Activated CD4-positive, CD25-positive, alpha-beta regulatory T cell treated with anti-CD3 and anti-CD28 coated beads, Interleukin-2, amount 50 U/mL, for 24 hours (primary cell): ENCODE measurements around the gene ERBIN.
"Not testable (repeated sequence)": the region's sequence is repeated elsewhere in the genome, so short reads cannot be mapped to it uniquely, and the experiment has no call there.

Experiments
- ATAC-seq, 2 donors: fragments of 150-1000 bp; cut with Tn5 transposase; one replicate each; pipeline ENCODE4 v1.10.0; 2021; ENCODE audit warnings: mild to moderate bottlenecking in 1 of 2, moderate library complexity in 1 of 2

Gene ERBIN, protein sequence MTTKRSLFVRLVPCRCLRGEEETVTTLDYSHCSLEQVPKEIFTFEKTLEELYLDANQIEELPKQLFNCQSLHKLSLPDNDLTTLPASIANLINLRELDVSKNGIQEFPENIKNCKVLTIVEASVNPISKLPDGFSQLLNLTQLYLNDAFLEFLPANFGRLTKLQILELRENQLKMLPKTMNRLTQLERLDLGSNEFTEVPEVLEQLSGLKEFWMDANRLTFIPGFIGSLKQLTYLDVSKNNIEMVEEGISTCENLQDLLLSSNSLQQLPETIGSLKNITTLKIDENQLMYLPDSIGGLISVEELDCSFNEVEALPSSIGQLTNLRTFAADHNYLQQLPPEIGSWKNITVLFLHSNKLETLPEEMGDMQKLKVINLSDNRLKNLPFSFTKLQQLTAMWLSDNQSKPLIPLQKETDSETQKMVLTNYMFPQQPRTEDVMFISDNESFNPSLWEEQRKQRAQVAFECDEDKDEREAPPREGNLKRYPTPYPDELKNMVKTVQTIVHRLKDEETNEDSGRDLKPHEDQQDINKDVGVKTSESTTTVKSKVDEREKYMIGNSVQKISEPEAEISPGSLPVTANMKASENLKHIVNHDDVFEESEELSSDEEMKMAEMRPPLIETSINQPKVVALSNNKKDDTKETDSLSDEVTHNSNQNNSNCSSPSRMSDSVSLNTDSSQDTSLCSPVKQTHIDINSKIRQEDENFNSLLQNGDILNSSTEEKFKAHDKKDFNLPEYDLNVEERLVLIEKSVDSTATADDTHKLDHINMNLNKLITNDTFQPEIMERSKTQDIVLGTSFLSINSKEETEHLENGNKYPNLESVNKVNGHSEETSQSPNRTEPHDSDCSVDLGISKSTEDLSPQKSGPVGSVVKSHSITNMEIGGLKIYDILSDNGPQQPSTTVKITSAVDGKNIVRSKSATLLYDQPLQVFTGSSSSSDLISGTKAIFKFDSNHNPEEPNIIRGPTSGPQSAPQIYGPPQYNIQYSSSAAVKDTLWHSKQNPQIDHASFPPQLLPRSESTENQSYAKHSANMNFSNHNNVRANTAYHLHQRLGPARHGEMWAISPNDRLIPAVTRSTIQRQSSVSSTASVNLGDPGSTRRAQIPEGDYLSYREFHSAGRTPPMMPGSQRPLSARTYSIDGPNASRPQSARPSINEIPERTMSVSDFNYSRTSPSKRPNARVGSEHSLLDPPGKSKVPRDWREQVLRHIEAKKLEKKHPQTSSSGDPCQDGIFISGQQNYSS (N-terminal part only)

DNA sequence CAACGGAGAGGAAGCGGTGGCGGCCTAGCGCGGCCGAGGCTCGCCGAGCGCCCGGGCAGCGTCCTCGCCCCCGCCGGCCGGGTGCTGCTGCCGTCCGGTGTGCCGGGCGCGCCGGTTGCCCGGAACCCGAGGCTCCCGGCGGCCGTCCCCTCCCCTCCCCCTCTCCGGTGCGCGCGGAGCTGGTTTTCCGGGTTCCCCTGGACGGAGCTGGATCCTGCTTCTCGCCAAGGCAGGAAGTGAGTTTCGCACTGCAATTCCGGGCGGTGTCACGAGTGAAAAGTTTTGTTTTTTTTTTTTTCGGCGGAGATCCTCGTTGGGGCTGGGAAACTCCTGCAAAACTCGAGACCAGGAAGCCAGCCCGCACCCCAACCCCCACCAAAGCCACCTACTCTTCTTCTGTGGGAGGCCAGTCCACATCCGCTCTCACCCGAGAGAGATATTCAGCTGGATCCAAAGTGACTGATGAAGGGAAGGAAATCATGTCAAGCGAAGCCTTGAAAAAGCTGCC, at the start of gene ERBIN:
ERBIN (plus strand) TSS at position 300 of the 508 bp plus-strand sequence. CDS start 66,144 bp downstream, outside the sequence.
- peak; percentile 15 to 19 for ATAC-seq

DNA sequence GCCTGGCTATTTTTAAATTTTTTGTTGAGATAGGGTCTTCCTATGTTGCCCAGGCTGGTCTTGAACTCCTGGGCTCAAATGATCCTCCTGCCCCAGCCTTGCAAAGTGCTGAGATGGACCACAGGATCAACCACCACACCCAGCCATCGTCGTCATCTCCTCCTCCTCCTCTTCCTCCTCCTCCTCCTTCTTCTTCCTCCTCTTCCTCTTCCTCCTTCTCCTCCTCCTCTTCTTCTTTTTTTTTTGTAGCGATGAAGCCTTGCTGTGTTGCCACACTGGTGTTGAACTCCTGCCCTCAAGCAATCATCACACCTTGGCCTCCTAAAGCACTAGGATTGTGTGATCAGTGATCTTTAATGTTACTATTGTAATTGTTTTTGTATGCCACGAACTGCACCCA, 49.4 kb upstream of the ERBIN start:
- ATAC-seq = no peak

DNA sequence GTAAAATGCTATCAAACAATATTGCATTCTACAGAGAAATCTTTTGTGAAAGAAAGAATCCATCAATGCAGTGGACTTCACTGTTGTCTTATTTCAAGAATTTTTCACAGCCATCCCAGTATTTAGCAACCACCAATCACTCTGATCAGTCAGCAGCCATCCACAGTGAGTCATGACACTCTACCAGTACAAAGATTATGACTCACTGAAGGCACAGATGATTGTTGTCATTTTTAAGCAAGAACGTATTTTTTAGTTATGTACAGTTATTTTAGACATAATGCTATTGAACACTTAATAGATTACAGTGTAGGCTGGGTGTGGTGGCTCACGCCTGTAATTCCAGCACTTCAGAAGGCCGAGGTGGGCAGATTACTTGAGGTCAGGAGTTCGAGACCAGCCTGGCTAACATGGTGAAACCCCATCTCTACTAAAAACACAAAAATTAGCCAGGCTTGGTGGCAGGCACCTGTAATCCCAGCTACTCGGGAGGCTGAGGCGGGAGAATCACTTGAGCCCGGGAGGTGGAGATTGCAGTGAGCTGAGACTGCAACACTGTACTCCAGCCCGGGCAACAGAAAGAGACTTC, 46.6 kb upstream of the ERBIN start:
- ATAC-seq = peak; percentile 96 to 99

DNA sequence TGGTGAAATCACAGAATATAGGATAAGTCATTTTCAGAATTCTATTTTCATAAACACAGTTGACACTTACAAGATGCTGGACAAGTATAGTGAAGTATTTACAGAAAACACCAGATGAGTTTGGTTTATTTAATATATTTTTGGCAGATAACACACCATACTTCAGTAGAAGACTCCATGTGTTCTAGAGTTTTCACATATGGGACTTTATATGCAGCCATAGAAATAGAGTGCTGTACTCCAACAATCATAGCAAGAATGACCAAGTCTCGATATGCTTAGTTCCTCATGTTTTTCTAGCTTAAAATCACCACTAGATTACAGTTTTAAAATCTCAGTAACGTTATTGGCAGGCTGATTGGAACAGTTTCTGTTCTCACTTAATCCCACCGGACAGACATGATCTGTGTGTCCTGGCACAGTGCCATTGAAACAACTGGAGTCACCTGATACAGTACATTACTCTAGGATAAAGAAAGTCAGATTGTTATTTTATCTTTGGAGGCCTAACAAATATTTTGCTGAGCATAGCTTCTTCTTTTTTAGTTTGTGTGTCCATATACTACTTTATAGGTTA, 45.8 kb upstream of the ERBIN start:
- ATAC-seq = no peak

DNA sequence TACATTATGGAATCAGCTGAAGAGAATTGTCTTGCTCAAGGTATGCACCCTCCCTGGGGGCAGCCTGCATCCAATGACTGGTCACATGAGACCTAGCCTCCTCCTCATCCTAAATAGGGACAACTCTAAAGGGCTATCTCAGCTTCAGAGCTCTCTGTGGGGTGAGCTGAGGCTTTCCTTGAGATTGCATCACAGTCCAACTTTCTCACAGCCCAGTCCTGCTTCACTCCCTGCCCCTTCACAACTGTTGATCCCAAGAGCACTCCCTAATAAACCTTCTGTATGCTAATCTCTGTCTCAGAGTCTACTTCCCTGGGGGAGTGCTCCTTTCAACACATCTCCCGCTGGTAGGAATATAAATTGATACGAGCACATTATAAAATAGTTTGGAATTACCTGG, 44.1 kb upstream of the ERBIN start:
- no peak for ATAC-seq

DNA sequence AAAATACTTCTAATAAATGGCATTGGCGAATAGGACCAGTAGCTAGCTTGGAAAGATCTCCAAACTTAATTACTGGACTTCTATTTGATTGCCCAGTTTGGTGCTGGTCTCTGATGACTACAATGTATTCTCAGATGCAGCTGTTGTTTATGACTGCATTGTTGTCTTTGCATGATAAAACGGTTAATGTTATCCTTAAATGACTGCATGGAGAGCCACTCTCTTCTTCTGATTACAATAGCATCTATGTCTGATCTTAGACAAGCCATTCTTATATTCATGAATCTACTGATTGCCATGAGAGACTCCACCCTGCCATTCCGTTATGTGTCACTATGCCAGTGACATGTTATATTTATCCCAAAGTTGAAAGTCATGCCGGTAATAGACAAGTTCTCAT, 42.9 kb upstream of the ERBIN start:
- ATAC-seq = no peak

DNA sequence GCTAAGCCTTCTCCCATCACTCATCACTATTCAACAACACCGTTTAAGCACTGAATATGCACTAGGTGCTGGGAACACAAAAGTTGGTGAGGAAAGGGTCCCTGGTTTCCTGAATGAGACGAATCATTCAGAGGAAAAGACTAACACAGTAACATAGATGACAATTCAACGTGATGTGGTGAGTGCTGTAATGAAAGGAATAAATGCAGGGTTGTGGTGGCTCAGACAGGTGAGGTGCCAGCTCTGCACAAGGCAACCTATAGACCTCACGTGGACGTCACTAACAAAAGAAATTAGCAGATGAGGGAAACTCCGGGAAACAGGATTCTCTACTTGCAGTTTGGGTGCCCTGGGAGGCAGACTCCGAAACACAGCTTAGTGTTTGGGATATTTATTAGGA, 40.0 kb upstream of the ERBIN start:
- no peak for ATAC-seq

DNA sequence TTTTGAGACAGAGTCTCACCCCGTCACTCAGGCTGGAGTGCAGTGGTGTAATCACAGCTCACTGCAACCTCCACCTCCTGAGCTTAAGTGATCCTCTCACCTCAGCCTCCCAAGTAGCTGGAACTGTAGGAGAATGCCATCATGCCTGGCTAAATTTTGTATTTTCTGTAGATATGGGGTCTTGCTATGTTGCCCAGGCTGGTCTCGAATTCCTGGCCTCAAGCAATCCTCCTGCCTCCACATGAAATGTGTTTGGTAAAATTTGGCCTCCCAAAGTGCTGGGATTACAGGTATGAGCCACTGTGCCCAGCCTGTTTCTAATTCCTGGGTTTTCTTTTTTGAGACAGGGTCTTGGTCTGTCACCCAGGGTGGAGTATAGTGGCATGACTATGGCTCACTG, 34.4 kb upstream of the ERBIN start:
- not testable (repeated sequence) for ATAC-seq

DNA sequence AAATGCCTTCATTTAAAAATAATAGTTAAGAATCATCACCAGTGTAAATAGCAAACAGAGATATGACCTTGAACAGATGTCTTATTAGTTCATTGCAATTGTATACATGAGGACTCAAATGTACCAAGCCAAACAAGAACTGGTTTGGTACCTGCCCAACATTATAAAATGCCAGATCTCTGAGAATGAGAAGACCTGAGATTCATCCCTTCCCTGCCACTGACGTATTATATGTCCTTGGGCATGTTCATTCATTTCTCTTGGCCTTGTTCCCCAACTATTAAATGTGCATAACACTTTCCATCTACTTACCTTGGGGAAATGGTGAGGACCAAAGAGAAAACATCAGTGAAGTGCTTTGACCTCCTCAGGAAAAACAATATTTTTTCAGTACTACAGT, 33.6 kb upstream of the ERBIN start:
- no peak for ATAC-seq

DNA sequence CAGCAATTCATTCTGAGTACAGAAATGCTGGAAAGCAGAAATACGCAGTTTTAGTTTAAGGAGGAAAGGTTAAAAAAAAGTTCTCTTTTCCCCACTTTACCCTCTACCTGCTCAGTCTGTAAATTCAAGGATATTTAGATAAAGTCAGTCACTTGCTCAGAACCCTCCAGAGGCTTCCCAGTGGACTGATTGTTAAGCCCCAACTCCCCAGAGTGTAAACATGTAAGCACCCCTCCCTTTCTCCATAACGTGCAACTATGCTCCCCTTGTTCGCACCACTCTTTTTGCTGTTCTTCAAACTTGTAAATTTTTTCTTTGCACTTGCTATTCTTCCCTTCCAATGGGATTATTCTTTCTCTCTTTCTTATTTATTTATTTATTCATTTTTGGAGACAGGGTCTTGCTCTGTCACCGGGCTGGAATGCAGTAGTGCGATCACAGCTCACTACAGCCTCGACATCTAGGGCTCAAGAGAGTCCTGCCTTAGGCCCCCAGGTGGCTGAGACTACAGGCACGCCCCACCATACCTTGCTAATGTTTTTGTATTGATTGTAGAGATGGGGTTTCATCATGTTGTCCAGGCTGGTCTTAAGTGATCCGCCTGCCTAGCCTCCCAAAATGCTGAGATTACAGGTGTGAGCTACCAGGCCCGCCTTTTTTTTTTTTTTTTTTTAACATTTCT, 32.5 kb upstream of the ERBIN start:
- ATAC-seq = no peak

DNA sequence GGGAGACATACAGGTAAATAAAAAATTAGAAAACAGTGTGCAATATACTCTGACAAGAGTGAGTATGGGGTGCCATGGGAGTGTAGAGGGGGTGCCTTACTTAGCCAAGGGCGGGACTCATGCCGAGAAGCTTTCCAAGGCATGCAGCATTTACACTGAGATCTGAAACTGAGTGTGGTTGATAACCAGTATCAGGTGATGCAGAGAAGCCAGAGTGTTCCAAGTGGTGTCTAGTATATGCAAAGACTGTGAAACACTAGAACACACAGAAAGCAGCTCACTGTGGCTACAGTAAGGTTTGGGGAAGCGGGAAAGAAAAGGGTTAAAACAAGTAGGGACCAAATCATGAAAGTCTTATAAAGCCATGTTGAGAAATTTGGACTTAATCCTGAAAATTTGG, 30.5 kb upstream of the ERBIN start:
- ATAC-seq = no peak

DNA sequence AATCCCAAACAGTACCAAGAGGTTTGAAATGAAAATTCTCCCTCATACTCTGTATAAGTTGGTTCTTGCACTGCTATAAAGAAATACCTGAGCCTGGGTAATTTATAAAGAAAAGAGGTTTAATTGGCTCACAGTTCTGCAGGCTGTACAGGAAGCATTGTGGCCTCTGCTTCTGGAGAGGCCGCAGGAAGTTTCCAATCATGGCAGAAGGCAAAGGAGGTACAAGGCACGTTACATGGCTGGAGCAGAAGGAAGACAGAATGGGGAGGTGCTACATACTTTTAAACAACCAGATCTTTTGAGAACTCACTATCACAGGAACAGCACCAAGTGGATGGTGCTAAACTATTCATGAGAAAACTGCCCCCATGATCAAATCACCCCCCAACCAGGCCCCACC, 25.6 kb upstream of the ERBIN start:
- no peak for ATAC-seq

DNA sequence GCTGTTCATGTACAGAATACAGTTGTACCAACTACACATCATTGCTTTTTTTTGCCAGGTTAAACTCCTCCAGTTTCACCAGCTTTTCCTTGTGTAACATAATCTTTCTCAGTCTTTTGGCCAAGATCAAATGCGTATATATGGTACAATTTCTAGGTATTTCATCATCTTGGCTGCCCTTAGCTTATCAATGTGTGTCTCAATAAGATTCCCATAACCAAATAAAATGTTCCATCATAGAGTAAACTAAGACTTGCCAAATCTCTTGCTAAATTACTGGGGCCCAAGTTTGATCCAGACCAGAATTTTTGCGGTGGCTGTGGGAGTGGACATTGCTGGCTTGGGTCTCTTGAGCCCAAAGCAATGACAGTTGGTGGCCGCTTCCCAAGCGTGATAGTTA, 24.3 kb upstream of the ERBIN start:
- no peak for ATAC-seq

DNA sequence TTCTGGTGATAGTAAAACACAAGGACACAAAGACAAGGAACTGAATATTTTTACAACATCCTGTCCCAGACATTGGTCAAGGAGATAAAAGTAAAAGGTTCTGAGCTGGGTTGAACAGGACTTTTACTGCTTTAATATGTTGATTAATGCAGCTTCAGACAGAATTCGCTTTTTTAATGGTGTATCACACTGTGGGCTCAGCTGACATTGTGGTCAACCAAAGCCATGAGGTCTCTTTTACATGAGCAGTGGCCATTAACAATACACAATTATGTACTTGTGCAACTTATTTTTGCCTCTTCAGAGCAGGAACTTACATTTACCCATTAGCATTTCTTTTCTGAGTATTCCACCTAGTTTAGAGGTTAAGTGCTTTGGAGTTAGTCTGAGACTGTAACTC, 22.8 kb upstream of the ERBIN start:
- no peak for ATAC-seq

DNA sequence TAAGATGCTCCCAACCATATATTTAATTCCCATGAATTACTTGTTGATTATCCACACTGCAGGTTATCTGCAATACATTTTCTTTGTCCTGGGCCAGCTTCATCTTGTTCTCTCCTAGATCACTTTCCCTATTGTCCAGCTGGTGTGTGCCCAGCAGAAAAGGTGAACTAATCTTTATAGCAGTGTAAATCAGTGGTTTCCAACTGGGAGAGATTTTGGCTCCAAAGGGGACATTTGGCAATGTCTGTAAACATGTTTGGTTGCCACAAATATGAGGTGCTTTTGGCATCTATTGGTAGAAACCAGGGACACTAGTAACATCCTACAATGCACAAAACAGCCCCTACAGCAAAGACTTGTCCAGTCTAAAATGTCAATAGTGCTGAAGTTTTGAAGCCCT, 20.1 kb upstream of the ERBIN start:
- ATAC-seq = no peak

DNA sequence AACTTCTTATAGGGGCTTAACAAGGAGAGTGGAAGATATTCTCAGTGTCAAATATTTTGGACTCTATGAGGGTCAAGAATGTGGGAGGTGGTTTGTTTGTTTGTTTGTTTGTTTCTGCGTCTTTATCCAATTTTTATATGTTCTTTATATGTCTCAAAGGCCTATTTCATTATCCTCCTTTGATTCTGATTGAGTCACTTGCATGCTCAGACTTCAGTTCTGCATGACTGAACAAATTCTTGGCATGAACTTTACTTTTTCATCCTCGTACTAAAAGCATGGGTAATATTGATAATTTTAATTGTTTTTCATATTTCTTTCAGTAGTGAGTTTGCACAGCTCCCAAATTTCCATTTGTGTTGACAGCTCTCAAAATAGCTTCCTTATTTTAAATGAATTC, 19.2 kb upstream of the ERBIN start:
- no peak for ATAC-seq

DNA sequence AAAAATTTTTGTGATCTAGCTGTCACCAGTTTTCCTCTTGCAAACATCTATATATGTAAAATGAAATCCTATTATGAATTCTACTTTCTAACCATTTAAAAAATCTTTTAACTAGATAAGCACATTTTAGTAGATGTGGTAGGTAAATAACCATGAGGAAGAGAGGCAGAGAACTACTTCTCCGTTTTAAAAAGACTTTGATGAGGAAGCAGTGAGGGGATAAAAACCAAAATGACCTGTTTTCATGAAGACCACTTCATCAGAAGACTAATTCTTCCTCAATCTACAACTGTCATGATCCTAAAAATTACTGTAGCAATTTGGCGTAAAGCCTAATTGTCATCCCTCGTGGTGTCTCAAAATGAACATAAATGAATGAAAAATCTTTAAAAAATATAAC, 15.7 kb upstream of the ERBIN start:
- ATAC-seq = no peak

DNA sequence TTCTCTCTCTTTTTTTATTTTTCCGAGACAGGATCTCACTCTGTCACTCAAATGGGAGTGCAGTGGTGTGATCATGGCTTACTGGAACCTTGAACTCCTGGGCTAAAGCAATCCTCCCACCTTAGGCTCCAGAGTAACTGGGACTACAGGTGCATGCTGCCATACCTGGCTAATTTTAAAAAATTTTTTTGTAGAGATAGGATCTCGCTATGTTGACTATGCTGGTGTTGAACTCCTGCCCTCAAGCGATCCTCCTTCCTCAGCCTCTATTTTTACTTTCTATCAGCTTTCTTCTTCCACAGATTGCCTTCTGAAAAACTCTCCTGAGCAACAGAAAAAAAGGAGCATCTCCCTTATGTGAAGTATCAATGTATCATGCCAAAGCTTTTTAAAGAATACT, 14.1 kb upstream of the ERBIN start:
- ATAC-seq = no peak

DNA sequence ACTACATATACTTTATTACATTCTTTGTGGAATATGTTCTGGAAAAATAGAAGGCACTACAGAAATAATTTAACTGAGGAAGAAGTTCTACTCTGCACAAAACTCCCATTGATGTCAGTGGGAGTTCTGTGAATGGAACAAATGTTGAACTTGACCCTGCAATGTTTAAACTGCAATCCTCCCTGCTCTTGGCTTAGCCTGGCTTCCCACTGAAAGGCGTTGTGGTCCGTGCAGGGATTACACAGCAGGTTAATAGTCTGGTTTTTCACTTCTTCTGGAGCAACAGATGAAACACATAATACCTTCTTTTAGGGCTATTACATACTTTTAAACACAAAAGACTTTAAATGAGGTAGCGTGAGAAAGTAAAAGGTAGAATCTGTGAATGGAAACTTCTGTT, 12.9 kb upstream of the ERBIN start:
- no peak for ATAC-seq

DNA sequence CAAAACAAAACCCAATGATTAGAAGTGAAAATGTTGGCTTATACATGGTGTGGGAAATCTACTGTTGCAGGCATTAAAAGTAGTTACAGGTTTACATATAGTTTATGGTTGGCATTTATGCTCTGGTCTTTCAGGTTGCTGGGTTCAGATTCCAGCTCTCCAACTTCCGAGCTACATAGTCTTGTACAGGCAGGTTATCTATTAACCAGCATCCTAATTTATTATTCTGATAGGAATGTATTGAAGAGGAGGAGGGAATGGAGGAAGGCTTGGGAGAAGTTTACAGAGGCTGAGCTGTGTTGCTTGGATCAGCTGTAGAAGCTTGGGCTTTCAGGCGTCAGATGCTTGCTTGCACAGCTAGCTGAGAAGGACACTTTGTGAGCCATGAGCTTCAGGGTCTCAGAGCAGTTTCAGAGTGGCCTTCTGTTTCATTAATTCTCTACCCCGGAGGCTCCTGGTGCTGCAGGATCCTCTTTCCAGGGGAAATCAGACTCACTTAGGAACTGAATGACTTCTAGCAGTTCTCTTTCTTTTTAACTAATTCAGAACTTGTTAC, 11.7 kb upstream of the ERBIN start:
- no peak for ATAC-seq

DNA sequence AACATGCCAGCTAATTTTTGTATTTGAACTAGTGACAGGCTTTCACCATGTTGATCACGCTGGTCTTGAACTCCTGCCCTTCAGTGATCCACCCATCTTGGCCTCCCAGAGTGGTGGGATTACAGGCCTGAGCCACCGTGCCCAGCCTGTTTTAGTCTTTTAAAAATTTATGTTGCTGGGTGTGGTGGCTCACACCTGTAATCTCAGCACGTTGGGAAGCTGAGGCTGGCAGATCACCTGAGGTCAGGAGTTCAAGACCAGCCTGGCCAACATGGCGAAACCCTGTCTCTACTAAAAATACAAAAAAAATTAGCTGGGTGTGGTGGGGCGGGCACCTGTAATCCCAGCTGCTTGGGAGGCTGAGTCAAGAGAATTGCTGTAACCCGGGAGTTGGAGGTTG, 10.7 kb upstream of the ERBIN start:
- ATAC-seq = not testable (repeated sequence)
